ENCODE measurements around the gene KIF2A. TPM values are rescaled to one million over a fixed set of nuclear protein-coding genes. Genes with fewer than 3 reads are reported as not detected.

The KIF2A gene
- total RNA-seq, 1 experiment from 2014 or later: 42.9 TPM

GRCh38 chr5:62334082-62334481 lies 28.1 kb downstream of the KIF2A start:
- H3K27me3 ChIP-seq (ENCODE audit: insufficient read depth, low read length): no peaks in the 10 kb centered on the region
- ChIA-PET POLR2A (no interaction called here), CTCF (no interaction called here), RAD21 (ENCODE audit: low non-redundant PET in 1 of 2, low total read pairs in 2 of 2, uncharacterized antibody in 2 of 2, unreplicated experiment in 2 of 2) (no interaction called here)
- no peaks in the 10 kb centered on the region for H3K36me3 ChIP-seq (ENCODE audit: control insufficient read depth in 1 of 2, insufficient read depth in 2 of 2, low read length in 2 of 2)
- H3K4me2 ChIP-seq (ENCODE audit: low read length): no peak overlapping the region
- H3K9ac ChIP-seq (ENCODE audit: low read length): no peak overlapping the region
- no peaks in the 10 kb centered on the region for H3K9me3 ChIP-seq (ENCODE audit: control insufficient read depth in 1 of 2, insufficient read depth in 1 of 2, low read depth in 1 of 2, low read length in 2 of 2)
- no peak overlapping the region for H2AFZ ChIP-seq (ENCODE audit: low read depth, low read length, poor library complexity, severe bottlenecking)
- peaks cover 65% of the 10 kb centered on the region for H3K79me2 ChIP-seq (ENCODE audit: insufficient read depth, low read length)
- intact Hi-C loops (cut with micrococcal nuclease): no loop called here
- no peaks in the 10 kb centered on the region for H4K20me1 ChIP-seq (ENCODE audit: insufficient read depth)
- ATAC-seq (no peak), DNase-seq (ENCODE audit: low read depth, low spot score) (no peak)
- H3K9me2 ChIP-seq (ENCODE audit: insufficient read depth): no peaks in the 10 kb centered on the region
- no TSS peak for BruUV-seq (replicated peaks)
- H3K4me3 ChIP-seq (replicated peaks in 1 of 2; ENCODE audit: low read depth in 1 of 2, low read length in 2 of 2): no peak overlapping the region
- no peak for TF ChIP-seq SIN3A (IDR thresholded peaks at IDR 0.05; ENCODE audit: low read depth)
- TF ChIP-seq SP1 (IDR thresholded peaks at IDR 0.05; ENCODE audit: low read depth): no peak
- TF ChIP-seq ZNF274 (IDR thresholded peaks at IDR 0.05; ENCODE audit: low read depth, low read length): no peak
- no peak for TF ChIP-seq FOSL1 (IDR thresholded peaks at IDR 0.05; ENCODE audit: low read depth)
- TF ChIP-seq TCF7L2 (IDR thresholded peaks at IDR 0.05; ENCODE audit: borderline replicate concordance, extremely low read depth, insufficient read depth, insufficient read length): no peak
- no peak for TF ChIP-seq ZBTB33 (IDR thresholded peaks at IDR 0.05; ENCODE audit: extremely low read depth, insufficient replicate concordance, low read length)
- no peak for TF ChIP-seq POLR2AphosphoS5 (IDR thresholded peaks at IDR 0.05; ENCODE audit: low read depth, low read length)
- no peak for TF ChIP-seq EZH2 (IDR thresholded peaks at IDR 0.05)
- TF ChIP-seq REST (IDR thresholded peaks at IDR 0.05; ENCODE audit: low read depth): no peak
- TF ChIP-seq SRF (IDR thresholded peaks at IDR 0.05; ENCODE audit: low read depth): no peak
- TF ChIP-seq CEBPB (IDR thresholded peaks at IDR 0.05; ENCODE audit: low read depth): no peak
- no peak for TF ChIP-seq JUND (IDR thresholded peaks at IDR 0.05)
- no peak for TF ChIP-seq ZFX (IDR thresholded peaks at IDR 0.05)
- TF ChIP-seq CTCF (IDR thresholded peaks at IDR 0.05 in 2 of 3, conservative IDR thresholded peaks at IDR 0.05 in 1 of 3; ENCODE audit: borderline replicate concordance in 1 of 3, insufficient read depth in 1 of 3, low read depth in 2 of 3, low read length in 2 of 3): no peak
- TF ChIP-seq CBX3 (IDR thresholded peaks at IDR 0.05; ENCODE audit: low read depth): no peak
- TF ChIP-seq ELF1 (IDR thresholded peaks at IDR 0.05; ENCODE audit: borderline replicate concordance, low read depth): no peak
- TF ChIP-seq ATF3 (IDR thresholded peaks at IDR 0.05): no peak
- TF ChIP-seq EZH2phosphoT487 (IDR thresholded peaks at IDR 0.05; ENCODE audit: borderline replicate concordance): no peak
- no peak for TF ChIP-seq POLR2A (IDR thresholded peaks at IDR 0.05; ENCODE audit: borderline replicate concordance, extremely low read depth, insufficient read depth, insufficient read length)
- no peak for TF ChIP-seq YY1 (IDR thresholded peaks at IDR 0.05; ENCODE audit: extremely low read depth, insufficient replicate concordance, low read depth, low read length)
- no peaks in the 10 kb centered on the region for H3K4me1 ChIP-seq (ENCODE audit: control insufficient read depth in 1 of 2, insufficient read depth in 2 of 2, low read length in 2 of 2)
- H3K27ac ChIP-seq (ENCODE audit: low read depth, low read length): no peak overlapping the region

Measured in HCT116 (cell line).